Retinal pigment epithelial cell (primary cell): ENCODE measurements around the gene KCTD10.
A peak's percentile ranks its signal among the peaks of the same experiment; 100 is the strongest.

Source experiments
- DNase-seq: peaks from one replicate; pipeline ENCODE4 v3.0.0-alpha.2; 2010; ENCODE audit warnings: low read depth
- H3K4me3 ChIP-seq: 2 replicates; pipeline ENCODE4 v1.5.1; 2011; ENCODE audit warnings: mild to moderate bottlenecking, low read length, control low read depth, moderate library complexity
- CTCF ChIP-seq: conservative IDR thresholded peaks from 2 replicates; pipeline ENCODE4 v1.5.1; 2011; ENCODE audit warnings: low read depth, low read length, control low read depth, inconsistent platforms

Gene KCTD10

GRCh38 chr12:109482491-109482890 is 5.4 kb upstream of the KCTD10 start:
- H3K4me3 ChIP-seq: no peak overlapping the region
- no peak for DNase-seq
- TF ChIP-seq CTCF: no peak

GRCh38 chr12:109481863-109482262 is 4.8 kb upstream of the KCTD10 start:
- no peak for DNase-seq
- no peak for TF ChIP-seq CTCF
- no peak overlapping the region for H3K4me3 ChIP-seq

GRCh38 chr12:109480356-109480755 is 3.3 kb upstream of the KCTD10 start:
- no peak overlapping the region for H3K4me3 ChIP-seq
- no peak for TF ChIP-seq CTCF
- no peak for DNase-seq

GRCh38 chr12:109479761-109480160 is 2.7 kb upstream of the KCTD10 start:
- no peak for TF ChIP-seq CTCF
- no peak overlapping the region for H3K4me3 ChIP-seq
- DNase-seq: no peak

GRCh38 chr12:109477963-109478315 is 839 bp upstream of the KCTD10 start:
- H3K4me3 ChIP-seq: peak overlapping the region; percentile 98
- no peak for DNase-seq
- no peak for TF ChIP-seq CTCF

GRCh38 chr12:109476807-109477184 is 304 bp downstream of the KCTD10 start:
- no peak for TF ChIP-seq CTCF
- no peak for DNase-seq
- peak overlapping the region; percentile 98 for H3K4me3 ChIP-seq

- no peak for TF ChIP-seq CTCF
- DNase-seq: no peak
- peak overlapping the region; percentile 98 for H3K4me3 ChIP-seq
These were observed 900 bp downstream of the KCTD10 start for GRCh38 chr12:109475993-109476806.
